Panc1 (cell line): Measurements from ENCODE around the gene DLGAP3. TPM values are rescaled to one million over a fixed set of nuclear protein-coding genes. Genes with fewer than 3 reads are reported as not detected.

Experiments
- ATAC-seq: fragments of 200-7000 bp; cut with Tn5 transposase; 2 replicates; pipeline ENCODE4 v1.9.1; 2020; ENCODE audit warnings: mild to moderate bottlenecking, moderate library complexity
- BruUV-seq: library from RNA; stranded (reverse); fragments of 400-500 nt; replicated peaks from 2 replicates; lab custom pipeline; 2021; lab: Mats Ljungman, UMichigan
- CTCF ChIA-PET: fragments of 300-600 bp; sonication (Branson Sonifier 250); formaldehyde crosslinking; loops from one replicate; lab custom pipeline; 2022; ENCODE audit warnings: antibody characterized with exemption; lab: Charles Lee
- POLR2A ChIA-PET: fragments of 300-600 bp; sonication (Branson Sonifier 250); formaldehyde crosslinking; loops from one replicate; lab custom pipeline; 2022; ENCODE audit warnings: antibody characterized with exemption; lab: Charles Lee
- DNase-seq: peaks from one replicate; pipeline ENCODE4 v3.0.0-alpha.2; 2010; ENCODE audit warnings: low read depth, low spot score
- H3K27ac ChIP-seq: 2 replicates; pipeline ENCODE4 v1.5.1; 2011; ENCODE audit warnings: mild to moderate bottlenecking, low read length, inconsistent platforms
- H3K27me3 ChIP-seq: fragments of 200-500 bp; sonication (Bioruptor generic); 2 replicates; pipeline ENCODE4 v1.6.0; 2014; ENCODE audit warnings: low read length, inconsistent platforms; ENCODE audit not compliant: control insufficient read depth, insufficient read depth
- H3K36me3 ChIP-seq: fragments of 200-500 bp; sonication (Bioruptor generic); 2 replicates; pipeline ENCODE4 v1.5.1; 2014; ENCODE audit warnings: inconsistent platforms, mild to moderate bottlenecking, low read length, moderate library complexity; ENCODE audit not compliant: control insufficient read depth, insufficient read depth
- H3K4me1 ChIP-seq: 2 replicates; pipeline ENCODE4 v1.5.1; 2011; ENCODE audit warnings: inconsistent platforms, mild to moderate bottlenecking, low read length, moderate library complexity; ENCODE audit not compliant: control insufficient read depth, insufficient read depth
- H3K4me3 ChIP-seq, 2 experiments: 2 replicates each; pipeline ENCODE4 v1.5.1; 2011 to 2012; ENCODE audit warnings: low read depth in 2 of 2, low read length in 2 of 2, mild to moderate bottlenecking in 2 of 2, inconsistent platforms in 1 of 2, moderate library complexity in 1 of 2
- H3K9me3 ChIP-seq: fragments of 200-500 bp; sonication (Bioruptor generic); 2 replicates; pipeline ENCODE4 v1.5.1; 2014; ENCODE audit warnings: low read depth, mild to moderate bottlenecking, inconsistent platforms, low read length, moderate library complexity; ENCODE audit not compliant: control insufficient read depth, insufficient read depth
- CTCF ChIP-seq: fragments of 450-650 bp; IDR thresholded peaks from 2 replicates; pipeline ENCODE4 v1.5.1; 2017; ENCODE audit warnings: mild to moderate bottlenecking
- POLR2AphosphoS5 ChIP-seq: IDR thresholded peaks from 2 replicates; pipeline ENCODE4 v1.6.1; 2012; ENCODE audit warnings: mild to moderate bottlenecking, low read depth, low read length, moderate library complexity
- REST ChIP-seq, 2 experiments: IDR thresholded peaks; 2 replicates each; pipeline ENCODE4 v1.6.1; 2011 to 2012; ENCODE audit warnings: low read depth in 2 of 2, control low read depth in 1 of 2, low read length in 1 of 2, mild to moderate bottlenecking in 1 of 2, moderate library complexity in 1 of 2; ENCODE audit not compliant: insufficient read depth in 1 of 2
- SIN3A ChIP-seq: IDR thresholded peaks from 2 replicates; pipeline ENCODE4 v1.6.1; 2012; ENCODE audit warnings: low read depth, mild to moderate bottlenecking, low read length, moderate library complexity, borderline replicate concordance; ENCODE audit not compliant: insufficient read depth
- TCF7L2 ChIP-seq: IDR thresholded peaks from 2 replicates; pipeline ENCODE4 v1.6.1; 2011; ENCODE audit warnings: mild to moderate bottlenecking, low read depth, low read length, inconsistent platforms
- in situ Hi-C: cut with HindIII; loops from 2 replicates; pipeline ENCODE4 v1.10.0; 2016; ENCODE audit warnings: low sequenced_read_pairs, low pct_unique_long_range_greater_than_20kb
- intact Hi-C: fragments of 100-400 bp; cut with micrococcal nuclease; formaldehyde crosslinking; loops from one replicate; pipeline ENCODE4 v1.10.0; 2022; ENCODE audit not compliant: unreplicated experiment
- total RNA-seq: library from RNA; stranded (reverse); gene quantifications from one replicate; pipeline ENCODE4 v1.2.1, GENCODE V29; 2021; ENCODE audit not compliant: unreplicated experiment

Gene DLGAP3
- total RNA-seq, 1 experiment from 2014 or later, result 0.87 TPM

- no TSS peak for BruUV-seq
- CTCF ChIA-PET, result no interaction called here
These were observed 14.5 kb downstream of the DLGAP3 start for GRCh38 chr1:34914958-34915357.

GRCh38 chr1:34911465-34911864 lies 18.0 kb downstream of the DLGAP3 start:
- no peak for DNase-seq
- Histone ChIP-seq H3K9me3 (no peaks in the 10 kb centered on the region), H3K27me3 (peaks cover 5% of the 10 kb centered on the region), H3K27ac (no peak overlapping the region), H3K4me1 (no peaks in the 10 kb centered on the region; the same call in 1 of the 2 replicates), H3K36me3 (no peaks in the 10 kb centered on the region), H3K4me3 (no peak overlapping the region)
- intact Hi-C loops (no loop called here), in situ Hi-C loops (no loop called here)
- ChIA-PET POLR2A (no interaction called here), CTCF (no interaction called here)
- TF ChIP-seq REST (IDR thresholded peaks at IDR 0.05; ENCODE audit: insufficient read depth in 1 of 2, low read depth in 2 of 2, low read length in 1 of 2) (no peak), TCF7L2 (no peak), SIN3A (no peak), CTCF (no peak), POLR2AphosphoS5 (no peak)
- ATAC-seq, result no peak
- no TSS peak for BruUV-seq

More at GRCh38 chr1:34914958-34915357, 14.5 kb downstream of the DLGAP3 start:
- no peak overlapping the region for H3K27ac ChIP-seq
- in situ Hi-C loops (no loop called here), intact Hi-C loops (no loop called here)
- ATAC-seq, result no peak
- H3K9me3 ChIP-seq, result no peaks in the 10 kb centered on the region
- no peaks in the 10 kb centered on the region for H3K4me1 ChIP-seq
- H3K27me3 ChIP-seq, result peaks cover 3% of the 10 kb centered on the region
- TF ChIP-seq REST (IDR thresholded peaks at IDR 0.05; ENCODE audit: insufficient read depth in 1 of 2, low read depth in 2 of 2, low read length in 1 of 2), result no peak
- no peak for TF ChIP-seq TCF7L2
- no peak for TF ChIP-seq SIN3A
- TF ChIP-seq POLR2AphosphoS5, result no peak
- TF ChIP-seq CTCF, result no peak
- no peaks in the 10 kb centered on the region for H3K36me3 ChIP-seq
- no peak for DNase-seq
- POLR2A ChIA-PET, result no interaction called here
- H3K4me3 ChIP-seq, result no peak overlapping the region
